Fibroblast of lung (primary cell): Measurements from ENCODE around the gene C1orf105. TPM values are rescaled to one million over a fixed set of nuclear protein-coding genes. Genes with fewer than 3 reads are reported as not detected.

ENCODE experiments used
- DNase-seq, 2 donors: peaks; one replicate each; pipeline versions ENCODE4 v3.0.0 to v3.0.0-alpha.2; 2010; ENCODE audit warnings: low read depth in 2 of 2
- H2AFZ ChIP-seq: 2 replicates; pipeline ENCODE4 v1.5.1; 2012; ENCODE audit warnings: low read length, control low read depth, inconsistent platforms
- H3K27ac ChIP-seq: 2 replicates; pipeline ENCODE4 v1.5.1; 2011; ENCODE audit warnings: low read length, control low read depth; ENCODE audit not compliant: insufficient read depth
- H3K27me3 ChIP-seq: 2 replicates; pipeline ENCODE4 v1.5.1; 2011; ENCODE audit warnings: mild to moderate bottlenecking, low read length; ENCODE audit not compliant: control insufficient read depth, insufficient read depth
- H3K36me3 ChIP-seq: 2 replicates; pipeline ENCODE4 v1.5.1; 2011; ENCODE audit warnings: low read length; ENCODE audit not compliant: control insufficient read depth, insufficient read depth
- H3K4me1 ChIP-seq: 2 replicates; pipeline ENCODE4 v1.5.1; 2011; ENCODE audit warnings: low read length; ENCODE audit not compliant: control insufficient read depth, insufficient read depth; ENCODE audit errors: extremely low read depth
- H3K4me2 ChIP-seq: 2 replicates; pipeline ENCODE4 v1.5.1; 2011; ENCODE audit warnings: low read length, control low read depth; ENCODE audit not compliant: insufficient read depth; ENCODE audit errors: extremely low read depth
- H3K4me3 ChIP-seq, 4 experiments: fragments of 200-600 bp in 1 of 4; sonication (generic) in 1 of 4; replicated peaks in 1 of 4; 2 replicates each; pipeline ENCODE4 v1.5.1; 2011 to 2016; ENCODE audit warnings: low read length in 4 of 4, low read depth in 3 of 4, mild to moderate bottlenecking in 3 of 4, control low read depth in 2 of 4, inconsistent platforms in 1 of 4, mixed read lengths in 1 of 4; ENCODE audit not compliant: insufficient read depth in 1 of 4; ENCODE audit errors: control extremely low read depth in 1 of 4
- H3K79me2 ChIP-seq: 2 replicates; pipeline ENCODE4 v1.5.1; 2012; ENCODE audit warnings: mild to moderate bottlenecking, low read length, inconsistent platforms; ENCODE audit not compliant: control insufficient read depth, insufficient read depth
- H3K9ac ChIP-seq: 2 replicates; pipeline ENCODE4 v1.5.1; 2011; ENCODE audit warnings: mild to moderate bottlenecking, low read length, control low read depth; ENCODE audit not compliant: insufficient read depth
- H3K9me3 ChIP-seq: 2 replicates; pipeline ENCODE4 v1.5.1; 2012; ENCODE audit warnings: low read depth, low read length; ENCODE audit not compliant: control insufficient read depth, insufficient read depth
- H4K20me1 ChIP-seq: 2 replicates; pipeline ENCODE4 v1.5.1; 2011; ENCODE audit warnings: low read length; ENCODE audit not compliant: control insufficient read depth, insufficient read depth; ENCODE audit errors: extremely low read depth
- CTCF ChIP-seq, 2 donors: IDR thresholded peaks in 1 of 2; conservative IDR thresholded peaks in 1 of 2; 1 replicate in 1 of 2; 2 replicates in 1 of 2; pipeline ENCODE4 v1.5.1; 2011 to 2012; ENCODE audit warnings: low read length in 2 of 2, control low read depth in 1 of 2, inconsistent platforms in 1 of 2, low read depth in 1 of 2, mild to moderate bottlenecking in 1 of 2
- EZH2 ChIP-seq: IDR thresholded peaks from 2 replicates; pipeline ENCODE4 v1.5.1; 2012; ENCODE audit warnings: low read length, control low read depth, mild to moderate bottlenecking; ENCODE audit errors: missing control alignments
- polyA plus RNA-seq, 2 donors: library from polyadenylated mRNA; depleted of rRNA in 1 of 2; stranded (reverse) in 1 of 2; unstranded in 1 of 2; fragments of >200 nt; gene quantifications; 2 replicates each; pipeline ENCODE4 v1.2.1, GENCODE V29; 2011 to 2012; ENCODE audit warnings: missing spikeins in 1 of 2
- total RNA-seq: library from RNA; depleted of rRNA; stranded (reverse); fragments of >200 nt; gene quantifications from 2 replicates; pipeline ENCODE4 v1.2.1, GENCODE V29; 2014

Gene C1orf105
- total and polyA plus RNA-seq, 2 donors (not counting 1 experiment from before 2014, with no cell fraction given), result not detected

GRCh38 chr1:172517545-172517944 is 97.1 kb downstream of the C1orf105 start:
- Histone ChIP-seq H3K9ac (no peak overlapping the region), H3K79me2 (no peaks in the 10 kb centered on the region), H3K4me1 (no peaks in the 10 kb centered on the region), H3K4me3 (no peak overlapping the region), H3K9me3 (no peaks in the 10 kb centered on the region), H2AFZ (no peak overlapping the region), H3K27me3 (no peaks in the 10 kb centered on the region), H3K36me3 (no peaks in the 10 kb centered on the region), H3K4me2 (no peak overlapping the region), H4K20me1 (no peaks in the 10 kb centered on the region), H3K27ac (no peak overlapping the region)
- TF ChIP-seq EZH2, result no peak
- no peak for TF ChIP-seq CTCF (conservative IDR thresholded peaks at IDR 0.05 in 1 of 2, IDR thresholded peaks at IDR 0.05 in 1 of 2; ENCODE audit: low read depth in 1 of 2, low read length in 2 of 2)
- DNase-seq, result no peak

Other genes starting within 250 kb of the C1orf105 start
- 16.4 and 20.3 TPM in 2 replicates for gene PIGC, start 23.4 kb downstream of the C1orf105 start, total RNA-seq
- 21.7 and 28.9 TPM in 2 replicates for gene PIGC, start 23.4 kb downstream of the C1orf105 start, polyA plus RNA-seq
- 22.6 and 25.8 TPM in 2 replicates for gene SUCO, start 112.5 kb downstream of the C1orf105 start, total RNA-seq
- 17.1 and 20.4 TPM in 2 replicates for gene SUCO, start 112.5 kb downstream of the C1orf105 start, polyA plus RNA-seq
- not detected in 2 replicates for gene FASLG, start 238.4 kb downstream of the C1orf105 start, total RNA-seq
- gene FASLG, start 238.4 kb downstream of the C1orf105 start, polyA plus RNA-seq, result not detected in 2 replicates